Keratinocyte (primary cell): ENCODE results near the gene RNF212B.

ENCODE experiments used
- CTCF ChIP-seq, 3 experiments: IDR thresholded peaks in 1 of 3; conservative IDR thresholded peaks in 1 of 3; optimal IDR thresholded peaks in 1 of 3; 2 replicates in 2 of 3; 3 replicates in 1 of 3; pipeline versions ENCODE3 to v1.5.1; 2011; ENCODE audit warnings: low read length in 3 of 3, mild to moderate bottlenecking in 3 of 3, moderate library complexity in 2 of 3, control low read depth in 1 of 3, inconsistent platforms in 1 of 3; ENCODE audit not compliant: insufficient read depth in 2 of 3; ENCODE audit errors: extremely low read depth in 1 of 3
- EZH2 ChIP-seq: IDR thresholded peaks from one replicate; pipeline ENCODE4 v1.6.1; 2012; ENCODE audit warnings: inconsistent platforms, mild to moderate bottlenecking, low read length, moderate library complexity

GRCh38 chr14:23243066-23243465 lies 5.3 kb downstream of the RNF212B start:
- TF ChIP-seq CTCF (optimal IDR thresholded peaks at IDR 0.05 in 1 of 3, IDR thresholded peaks at IDR 0.05 in 1 of 3, conservative IDR thresholded peaks at IDR 0.05 in 1 of 3; ENCODE audit: extremely low read depth in 1 of 3, insufficient read depth in 2 of 3, low read length in 3 of 3) (no peak), EZH2 (no peak)
